Lower leg skin (tissue), 3 donors: ENCODE results near the gene HSPH1.

Experiments used
- CTCF ChIP-seq, 3 donors: fragments of 450-650 bp; IDR thresholded peaks; one replicate each; pipeline ENCODE4 v1.5.1; 2016; ENCODE audit warnings: antibody characterized with exemption in 3 of 3, mild to moderate bottlenecking in 3 of 3, moderate library complexity in 2 of 3
- POLR2A ChIP-seq, 2 donors: fragments of 450-650 bp; IDR thresholded peaks; one replicate each; pipeline ENCODE4 v1.6.1; 2016 to 2017; ENCODE audit warnings: antibody characterized with exemption in 2 of 2, mild to moderate bottlenecking in 1 of 2, moderate library complexity in 1 of 2

GRCh38 chr13:31184451-31184850 is 22.7 kb upstream of the HSPH1 start:
- TF ChIP-seq POLR2A (IDR thresholded peaks at IDR 0.05) (no peak), CTCF (IDR thresholded peaks at IDR 0.05) (no peak)
